HG02759 (cell line): ENCODE measurements around the gene GNG5.
"Not testable (repeated sequence)": the region's sequence is repeated elsewhere in the genome, so short reads cannot be mapped to it uniquely, and the experiment has no call there.

Experiments
- ATAC-seq: cut with Tn5 transposase; IDR thresholded peaks from one replicate; pipeline ENCODE4 v1.9.1; 2021; ENCODE audit warnings: mild to moderate bottlenecking, moderate library complexity; ENCODE audit not compliant: unreplicated experiment

Gene GNG5

DNA sequence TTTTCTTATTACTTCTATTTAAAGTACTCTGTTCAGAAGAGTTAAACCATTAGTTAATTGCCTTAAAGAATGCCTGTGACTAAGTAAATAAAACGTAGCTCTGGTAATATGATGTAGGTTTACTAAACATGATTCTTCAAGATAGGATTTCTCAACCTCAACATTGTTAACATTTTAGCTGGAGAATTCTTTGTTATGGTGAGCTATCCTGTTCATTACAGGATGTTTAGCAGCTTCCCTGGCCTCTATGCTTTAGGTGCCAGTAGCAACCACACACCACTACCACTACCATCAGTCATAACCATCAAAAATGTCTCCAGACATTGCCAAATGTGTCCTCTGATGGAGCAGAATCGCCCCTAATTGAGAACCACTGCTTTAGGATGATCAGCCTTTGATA is 16.6 kb downstream of the GNG5 start:
- ATAC-seq, result no peak

DNA sequence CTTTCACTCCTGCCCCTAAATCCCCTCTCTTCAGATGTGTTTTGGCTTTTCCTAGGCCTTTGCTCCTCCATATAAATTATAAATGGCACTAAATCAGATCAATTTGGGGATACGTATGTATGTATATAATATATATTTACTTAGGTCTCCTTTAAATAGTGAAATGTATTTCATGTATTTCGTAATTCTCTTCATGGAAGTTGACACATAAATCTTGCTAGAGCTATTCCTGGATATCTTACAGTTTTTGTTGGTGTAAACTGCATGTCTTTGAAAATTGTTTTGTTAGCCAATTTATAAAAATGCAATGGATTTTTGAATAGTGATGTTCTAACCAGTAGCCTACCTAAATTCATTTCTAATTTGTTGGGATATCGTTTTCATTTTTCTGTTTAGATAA is 18.3 kb downstream of the GNG5 start:
- no peak for ATAC-seq

DNA sequence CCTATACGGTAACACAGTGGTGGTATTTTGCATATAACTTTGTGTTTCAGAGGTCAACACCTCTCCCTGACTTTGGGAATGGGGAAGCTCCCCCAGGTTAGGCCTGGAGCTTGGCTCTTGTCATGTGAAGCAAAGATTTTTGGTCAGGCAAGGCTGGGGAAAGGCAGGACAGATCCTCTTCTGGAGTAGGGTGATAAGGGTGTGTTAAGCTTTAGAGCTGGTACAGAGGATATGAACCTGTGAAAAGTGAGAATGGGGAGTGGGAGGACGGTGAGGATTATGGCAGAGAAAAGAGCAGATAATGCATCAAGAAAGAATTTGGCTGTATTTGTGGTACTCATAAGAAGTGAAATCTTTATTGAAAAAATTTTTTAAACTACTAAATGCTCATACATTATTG is 25.1 kb downstream of the GNG5 start:
- no peak for ATAC-seq

DNA sequence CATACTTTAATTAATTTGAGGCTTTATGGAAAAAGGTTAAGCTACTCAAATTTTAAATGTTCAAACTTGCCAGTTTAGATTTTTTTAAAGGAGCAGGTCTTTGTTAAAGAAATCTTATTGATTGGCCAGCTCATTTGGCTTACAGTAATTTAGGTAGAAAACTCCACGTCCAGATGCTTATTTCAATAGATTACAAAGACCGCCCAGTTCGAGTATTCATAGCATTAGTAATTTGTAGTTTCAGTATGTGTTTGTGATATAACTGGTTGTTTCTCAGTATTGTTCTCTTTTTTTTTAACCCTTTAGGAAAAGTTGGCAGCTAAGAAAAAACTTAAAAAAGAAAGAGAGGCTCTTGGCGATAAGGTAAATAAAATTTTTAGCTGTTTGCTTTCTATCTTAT is 25.7 kb downstream of the GNG5 start:
- no peak for ATAC-seq

DNA sequence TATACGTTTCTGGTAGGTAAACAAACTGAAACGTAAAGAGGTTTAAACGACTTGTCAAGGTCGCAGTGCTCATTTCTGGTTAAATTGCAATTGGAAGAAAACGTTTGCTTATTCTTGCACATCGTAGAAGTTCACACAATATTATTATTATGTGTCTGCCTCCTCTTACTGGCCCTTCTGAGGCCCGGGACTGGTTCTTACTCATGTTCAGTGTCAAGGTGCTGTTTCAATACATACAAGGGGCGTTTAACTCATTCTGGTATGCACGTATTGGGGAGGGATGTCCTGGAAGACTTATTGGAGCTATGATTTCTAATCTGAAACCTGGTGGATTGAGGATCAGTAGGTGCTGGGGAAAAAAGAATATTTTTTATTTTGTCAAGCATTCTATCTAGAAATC is 26.4 kb downstream of the GNG5 start:
- peak; percentile 16 for ATAC-seq

DNA sequence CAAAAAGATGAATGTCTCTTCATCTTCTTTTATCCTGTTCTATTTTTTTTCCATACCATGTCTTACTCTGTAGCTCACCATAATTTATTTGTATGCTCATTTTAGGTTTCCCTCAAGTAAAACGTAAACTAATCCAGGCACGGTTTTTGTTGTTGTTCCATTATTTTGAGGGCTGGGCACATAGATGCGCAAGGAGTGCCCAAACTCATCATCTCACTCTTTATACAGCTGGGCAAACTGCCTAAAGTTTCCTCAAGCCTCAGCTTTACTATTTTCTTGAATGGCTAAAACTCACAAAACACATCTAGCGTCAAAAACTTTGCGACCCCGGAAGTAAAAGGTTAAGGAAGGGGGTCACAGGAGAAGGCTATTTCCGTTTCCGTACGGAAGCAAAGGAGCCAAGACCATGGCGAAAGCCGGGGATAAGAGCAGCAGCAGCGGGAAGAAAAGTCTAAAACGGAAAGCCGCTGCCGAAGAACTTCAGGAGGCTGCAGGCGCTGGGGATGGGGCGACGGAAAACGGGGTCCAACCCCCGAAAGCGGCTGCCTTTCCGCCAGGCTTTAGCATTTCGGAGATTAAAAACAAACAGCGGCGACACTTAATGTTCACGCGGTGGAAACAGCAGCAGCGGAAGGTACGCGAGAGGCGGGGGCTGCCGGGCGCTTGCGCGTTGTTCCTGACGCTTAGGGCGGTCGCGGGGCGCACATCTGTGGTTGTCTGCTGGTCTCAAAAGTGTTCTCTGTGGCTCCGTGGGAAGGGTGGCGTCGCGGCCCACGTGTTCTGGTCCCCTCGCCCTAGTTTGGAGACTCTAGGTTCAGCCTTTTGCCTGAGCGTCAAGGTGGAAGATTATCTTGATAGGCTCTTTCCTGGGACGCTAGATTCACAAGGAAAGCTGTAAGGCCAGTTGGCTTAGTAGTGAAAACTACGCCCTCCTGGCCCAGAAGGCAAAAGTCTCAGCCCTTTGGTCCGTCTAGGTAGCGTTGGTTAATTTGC is 27.2 kb downstream of the GNG5 start, which contains the start of gene RPF1:
Gene RPF1 (plus strand): TSS at position 391 of the 993 bp plus-strand sequence. CDS start 16 bp downstream, at position 407.
- peak; percentile 97 for ATAC-seq

DNA sequence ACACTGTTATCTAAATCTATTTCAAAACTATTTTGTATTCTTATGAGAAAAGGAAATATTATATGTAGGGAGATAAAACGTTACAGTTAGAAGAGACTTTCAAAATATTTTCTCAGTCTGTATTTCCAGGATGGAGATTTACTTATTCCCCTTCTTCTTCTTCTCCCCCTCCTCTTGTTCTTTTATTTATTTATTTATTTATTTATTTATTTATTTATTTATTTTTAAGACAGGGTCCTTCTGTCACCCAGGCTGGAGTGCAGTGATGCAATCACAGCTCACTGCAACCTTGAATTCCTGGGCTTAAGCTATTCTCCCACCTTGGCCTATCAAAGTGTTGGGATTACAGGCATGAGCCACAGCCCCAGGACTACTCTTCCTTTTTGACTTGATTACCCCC is 30.2 kb downstream of the GNG5 start:
- ATAC-seq, result no peak

DNA sequence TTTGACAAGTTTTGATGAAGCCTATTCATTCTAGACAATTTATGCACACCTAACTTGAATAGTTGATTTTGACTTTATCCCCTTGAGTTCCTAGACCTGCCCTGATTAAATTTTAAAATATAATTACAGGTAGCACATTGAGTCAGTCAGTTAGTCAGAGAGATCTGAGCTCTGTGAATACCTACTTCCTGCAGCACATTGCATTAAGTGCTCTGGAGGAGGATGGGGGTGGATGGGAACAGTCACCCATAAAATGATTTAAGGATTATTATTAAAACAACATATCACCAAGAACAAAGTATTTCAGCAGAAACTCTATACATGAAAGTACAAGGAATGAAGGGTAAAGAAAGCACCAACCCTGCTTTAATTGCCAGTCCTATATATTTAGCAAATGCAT is 39.1 kb downstream of the GNG5 start:
- ATAC-seq, result no peak

DNA sequence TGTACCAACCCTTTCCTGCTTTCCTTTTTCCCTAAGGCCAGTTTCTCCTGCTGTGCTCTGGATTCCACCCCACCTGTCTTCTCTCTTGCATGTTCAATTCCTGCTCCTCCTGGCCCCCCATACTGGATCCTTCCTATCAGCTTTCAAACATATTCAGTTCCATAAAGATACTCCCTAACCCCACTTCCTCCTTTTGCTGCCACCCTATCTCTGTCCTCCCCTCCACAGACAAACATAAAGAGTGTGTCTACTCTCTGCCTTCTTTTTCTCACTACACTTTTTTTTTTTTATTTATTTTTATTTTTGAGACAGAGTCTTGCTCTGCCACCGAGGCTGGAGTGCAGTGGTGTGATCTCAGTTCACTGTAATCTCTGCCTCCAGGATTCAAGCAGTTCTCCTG is 44.3 kb downstream of the GNG5 start:
- ATAC-seq, result no peak

DNA sequence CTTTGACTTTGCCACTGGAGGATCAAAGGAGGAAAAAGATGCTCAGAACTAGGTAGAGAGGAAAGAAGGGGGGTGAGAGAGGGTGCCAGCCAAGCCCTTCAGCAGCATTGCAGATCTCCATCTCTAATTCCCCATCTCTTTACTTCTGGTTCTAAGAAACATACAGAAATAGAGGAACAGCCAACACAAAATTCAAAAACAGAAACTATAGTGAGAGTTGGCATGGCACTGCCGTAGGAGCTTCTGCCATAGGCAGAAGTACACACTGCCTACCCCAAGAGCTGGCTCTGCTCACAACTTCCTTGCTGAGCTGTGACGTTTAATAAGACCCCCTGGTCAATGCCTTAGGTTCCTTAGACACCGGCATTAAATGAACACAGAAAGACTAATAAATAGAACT is 53.9 kb downstream of the GNG5 start:
- ATAC-seq, result no peak

DNA sequence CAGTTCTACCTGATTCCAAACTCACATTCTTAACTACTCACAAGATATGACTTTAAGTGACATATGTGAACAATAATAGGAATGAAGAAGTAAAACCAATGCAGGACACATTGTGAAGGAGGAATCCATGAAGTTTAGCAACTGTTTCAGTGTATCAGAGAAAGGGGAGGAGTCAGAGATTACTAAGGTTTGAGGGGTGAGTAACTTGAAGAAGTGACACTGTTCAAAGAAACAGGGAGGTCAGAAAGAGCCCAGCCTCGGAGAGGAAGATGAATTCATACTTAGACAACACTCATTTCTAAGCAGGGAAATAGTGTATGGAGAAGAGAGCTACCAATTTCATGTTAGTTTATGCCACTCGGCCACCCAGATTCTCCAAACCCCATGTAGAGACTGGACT is 55.5 kb downstream of the GNG5 start:
- ATAC-seq, result no peak

DNA sequence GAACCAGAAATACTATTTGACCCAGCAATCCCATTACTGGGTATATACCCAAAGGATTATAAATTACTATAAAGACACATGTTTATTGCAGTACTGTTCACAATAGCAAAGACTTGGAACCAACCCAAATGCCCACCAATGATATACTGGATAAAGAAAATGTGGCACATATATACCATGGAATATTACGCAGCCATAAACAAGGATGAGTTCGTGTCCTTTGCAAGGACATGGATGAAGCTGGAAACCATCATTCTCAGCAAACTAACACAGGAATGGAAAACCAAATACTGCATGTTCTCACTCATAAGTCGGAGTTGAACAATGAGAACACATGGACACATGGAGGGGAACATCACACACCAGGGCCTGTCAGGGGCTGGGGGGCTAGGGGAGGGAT is 57.7 kb downstream of the GNG5 start:
- not testable (repeated sequence) for ATAC-seq
